HK-2 (cell line): ENCODE measurements around the gene PKHD1.
A peak's percentile ranks its signal among the peaks of the same experiment; 100 is the strongest.

Experiments used
- DNase-seq: peaks from one replicate; pipeline ENCODE4 v3.0.0-alpha.2; 2018; ENCODE audit not compliant: unreplicated experiment

Gene PKHD1

GRCh38 chr6:52106994-52107393 lies 19.6 kb upstream of the PKHD1 start:
- DNase-seq, result no peak

GRCh38 chr6:52104979-52105378 lies 17.6 kb upstream of the PKHD1 start:
- DNase-seq, result no peak

DNA sequence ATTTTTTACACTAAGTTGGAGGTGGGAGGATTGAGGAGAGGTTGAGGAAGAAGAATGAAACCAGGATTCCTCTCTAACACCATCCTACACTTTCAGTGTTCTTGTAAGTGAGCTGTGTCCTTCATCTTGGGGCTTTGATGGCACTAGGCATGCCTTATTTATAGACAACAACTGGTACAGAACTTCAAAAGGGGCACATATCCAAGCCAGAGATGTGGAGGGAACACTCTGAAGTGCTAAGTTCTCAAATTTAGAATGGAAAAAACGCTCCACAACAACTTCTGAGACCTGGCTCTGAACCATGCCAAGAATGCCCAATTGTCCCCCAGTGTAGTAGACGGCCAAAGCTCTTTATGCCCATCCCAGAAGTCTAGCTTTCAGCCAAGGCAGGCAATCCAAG lies 16.2 kb upstream of the PKHD1 start:
- DNase-seq, result no peak

DNA sequence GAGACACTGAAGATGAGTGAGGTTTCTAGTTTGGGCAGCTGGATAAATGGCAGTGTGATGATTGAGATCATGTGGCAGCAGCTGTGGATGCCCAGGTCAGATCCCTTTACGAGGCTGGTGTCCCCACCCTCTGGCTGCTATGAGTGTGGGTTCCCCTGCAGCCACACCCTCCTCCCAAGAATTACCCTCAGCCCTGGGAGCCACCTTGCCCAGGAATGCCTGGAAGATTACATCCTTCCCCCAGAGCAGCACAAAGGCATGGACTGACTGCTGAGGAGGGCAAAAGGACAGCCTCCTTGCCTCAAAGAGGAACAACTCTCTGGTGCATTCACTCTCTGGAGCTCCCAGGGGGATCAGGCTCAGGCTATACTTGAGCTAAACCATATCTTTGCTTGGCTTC lies 15.0 kb upstream of the PKHD1 start:
- no peak for DNase-seq

DNA sequence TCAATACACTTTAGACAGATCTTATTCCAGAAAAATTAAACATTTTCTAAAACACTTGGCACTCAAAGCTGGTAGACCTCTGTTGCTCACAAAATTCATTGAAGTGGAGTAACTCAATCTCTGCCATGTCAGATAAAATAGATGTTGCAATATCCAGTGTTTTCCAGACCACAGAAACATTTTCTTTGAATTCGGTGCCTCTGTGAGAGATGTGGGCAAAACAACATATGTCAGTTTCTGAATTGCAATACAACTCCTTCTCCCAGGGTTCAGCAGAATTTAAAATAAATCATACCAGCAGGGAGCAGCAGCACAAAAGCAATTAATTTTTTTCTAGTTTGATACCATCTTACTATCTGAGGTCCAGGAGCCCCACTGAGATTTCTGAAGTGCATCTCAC lies 11.3 kb upstream of the PKHD1 start:
- DNase-seq, result no peak

- peak; percentile 26 for DNase-seq
These were observed 2.4 kb upstream of the PKHD1 start for GRCh38 chr6:52089758-52090348.

- DNase-seq, result no peak
These were observed 672 bp downstream of the PKHD1 start for GRCh38 chr6:52086741-52087140.

- no peak for DNase-seq
These were observed 6.2 kb downstream of the PKHD1 start for GRCh38 chr6:52081237-52081636.

GRCh38 chr6:52077961-52078625 lies 9.3 kb downstream of the PKHD1 start:
- no peak for DNase-seq

DNA sequence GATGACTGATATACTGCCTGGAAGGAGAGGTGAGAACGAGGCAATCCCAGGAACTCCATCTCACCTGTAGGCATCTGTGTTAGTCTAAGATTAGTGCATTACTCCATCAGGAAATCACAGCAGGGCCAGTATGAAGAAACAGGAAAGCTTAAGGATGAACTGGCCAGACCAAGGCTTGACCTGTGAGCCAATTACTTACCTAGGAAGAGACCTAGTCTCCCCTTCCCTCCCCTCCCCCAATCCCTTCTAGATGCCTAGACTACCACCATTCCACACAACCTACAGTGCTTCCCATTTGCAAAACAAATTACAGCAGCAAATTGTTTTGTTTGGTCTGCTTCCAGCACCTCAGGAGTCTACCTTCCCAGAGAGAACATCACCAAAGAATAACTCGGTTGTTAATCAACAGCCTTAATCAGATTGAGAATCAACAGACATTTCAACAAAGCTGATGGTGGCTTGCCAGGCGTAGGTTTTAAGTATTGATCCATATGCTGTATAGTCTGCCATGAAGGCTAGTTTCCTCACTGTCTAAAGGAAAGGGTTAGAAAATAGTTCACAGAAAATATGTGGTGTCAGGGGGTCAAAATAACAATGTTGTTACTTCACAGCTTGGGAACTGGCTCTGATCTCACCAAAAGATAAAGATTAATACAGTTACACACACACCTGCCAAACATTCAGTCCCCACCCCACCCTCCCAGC lies 10.1 kb downstream of the PKHD1 start:
- DNase-seq, result no peak

- DNase-seq, result no peak
These were observed 10.6 kb downstream of the PKHD1 start for GRCh38 chr6:52076791-52077179.

GRCh38 chr6:52074716-52075115 lies 12.7 kb downstream of the PKHD1 start:
- DNase-seq, result no peak

GRCh38 chr6:52074155-52074554 lies 13.3 kb downstream of the PKHD1 start:
- no peak for DNase-seq

- DNase-seq, result no peak
These were observed 21.8 kb downstream of the PKHD1 start for GRCh38 chr6:52065621-52066020.

DNA sequence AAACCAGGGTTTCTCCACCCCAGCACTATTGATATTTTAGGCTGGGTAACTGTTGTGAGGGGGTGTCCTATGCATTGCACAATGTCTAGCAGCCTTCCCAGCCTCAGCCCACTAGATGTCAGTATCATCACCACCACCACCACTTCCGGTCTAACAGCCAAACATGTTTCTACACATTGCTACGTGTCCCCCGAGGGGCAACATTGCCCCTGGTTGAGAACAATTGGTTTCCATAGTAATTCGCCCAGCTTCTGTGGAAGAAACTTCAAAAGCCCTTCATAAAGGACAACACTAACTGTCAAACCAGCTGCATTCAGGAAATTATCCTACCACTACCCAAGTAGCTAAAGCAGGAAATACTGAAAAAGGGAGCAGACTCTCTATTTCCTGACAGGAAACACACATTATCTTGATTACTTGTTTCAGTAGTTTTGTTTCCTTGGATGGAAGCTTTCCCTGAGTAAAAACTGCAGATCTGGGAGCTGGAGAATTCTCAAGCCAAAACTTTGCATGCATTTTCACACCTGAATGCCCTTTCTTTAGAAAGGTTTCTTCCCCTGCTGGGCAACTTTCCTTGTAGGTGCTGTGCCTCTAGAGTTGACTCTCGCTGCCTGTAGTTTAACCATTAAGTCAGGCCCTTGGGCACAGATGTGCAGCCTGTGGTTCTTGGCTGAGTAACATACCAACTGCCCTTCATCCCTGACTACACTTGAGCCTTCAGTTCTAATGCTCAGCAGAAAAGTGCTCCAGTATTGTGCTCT lies 23.6 kb downstream of the PKHD1 start:
- no peak for DNase-seq

DNA sequence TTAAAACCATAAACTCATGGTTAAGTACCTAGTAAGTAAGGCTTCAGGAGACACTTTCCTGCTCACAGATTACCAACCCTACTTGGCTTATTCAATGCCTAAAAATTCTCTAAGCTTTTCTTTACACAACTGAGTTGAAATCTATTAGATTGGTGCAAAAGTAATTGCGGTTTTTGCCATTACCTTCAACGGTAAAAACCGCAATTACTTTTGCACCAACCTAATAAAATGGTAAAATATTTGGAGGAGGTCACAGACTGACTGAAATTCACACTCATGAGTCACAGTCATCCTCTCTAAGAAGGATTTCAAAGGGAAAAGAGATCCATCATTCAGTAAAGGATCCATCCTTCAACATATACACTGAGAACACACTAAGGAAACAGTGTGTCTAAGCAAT lies 25.9 kb downstream of the PKHD1 start:
- DNase-seq, result no peak

DNA sequence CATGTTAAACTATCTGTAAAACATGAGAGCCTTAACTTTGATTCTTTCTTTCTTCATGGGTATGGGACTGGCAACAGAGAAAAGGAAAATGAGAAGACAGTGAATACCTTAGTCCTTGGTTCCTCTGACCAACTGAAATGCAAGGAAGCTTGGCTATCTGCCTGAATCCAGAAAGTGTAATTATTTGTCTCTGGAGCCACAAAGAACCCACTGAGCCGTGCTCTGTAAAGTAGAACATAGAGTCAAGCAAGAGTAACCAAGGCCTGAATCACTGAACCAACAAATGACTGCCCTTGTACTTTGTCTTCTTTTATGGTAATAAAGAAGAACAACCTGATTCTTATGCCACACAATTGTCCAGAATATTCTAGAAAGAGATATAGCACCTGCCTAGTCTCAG lies 27.6 kb downstream of the PKHD1 start:
- DNase-seq, result peak; percentile 33

DNA sequence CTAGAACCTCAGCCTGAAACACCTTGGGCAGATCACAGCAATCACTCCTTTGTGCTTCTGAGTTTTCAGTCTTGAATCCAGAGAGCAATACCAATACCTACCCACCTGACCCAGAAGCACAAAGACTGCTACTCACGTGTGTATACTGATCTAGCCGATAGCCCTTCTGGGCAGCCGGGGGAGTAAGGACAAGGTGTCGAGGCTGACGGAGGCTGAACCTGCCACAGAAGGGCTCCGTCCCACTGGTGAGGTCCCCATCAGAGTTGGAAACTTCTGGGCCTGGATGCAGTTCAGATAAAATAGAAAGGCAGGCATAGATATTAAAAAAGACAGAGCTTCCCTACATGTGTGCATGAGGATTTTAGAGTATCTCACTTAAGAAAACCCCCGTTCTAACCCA lies 32.0 kb downstream of the PKHD1 start:
- no peak for DNase-seq

DNA sequence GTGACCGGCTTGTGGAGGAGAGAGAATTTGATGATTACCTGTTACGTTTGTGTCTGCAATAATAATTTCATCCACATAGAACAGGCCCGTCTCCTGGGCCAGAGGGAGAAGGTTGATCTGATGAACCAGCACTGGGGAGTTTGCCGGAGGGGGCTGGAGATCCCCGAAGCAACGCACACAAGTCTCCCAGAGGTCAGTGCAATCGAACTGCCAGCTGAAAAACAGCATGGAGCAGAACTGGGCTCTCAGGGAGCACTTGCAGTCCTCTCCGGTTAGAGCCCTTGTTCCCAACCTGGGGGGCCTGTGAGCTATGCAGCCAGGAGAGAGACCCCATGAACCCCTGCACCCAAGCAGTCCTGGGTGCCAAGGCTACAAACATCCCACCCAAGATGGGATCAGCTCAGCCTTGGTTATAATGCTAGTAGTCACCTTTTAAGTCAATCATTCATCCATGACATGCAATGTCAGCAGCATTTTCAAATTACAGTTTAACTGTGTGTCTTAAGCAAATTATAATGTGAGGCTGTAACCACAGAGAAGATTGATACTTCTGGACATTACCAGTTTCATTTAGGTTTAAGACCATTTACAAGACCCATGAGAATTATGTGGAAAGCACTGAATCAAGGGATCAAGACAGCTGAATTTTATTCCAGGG lies 34.2 kb downstream of the PKHD1 start:
- no peak for DNase-seq

- no peak for DNase-seq
These were observed 37.4 kb downstream of the PKHD1 start for GRCh38 chr6:52050051-52050405.

- no peak for DNase-seq
These were observed 38.0 kb downstream of the PKHD1 start for GRCh38 chr6:52049252-52050050.
